OCI-LY3 (cell line): ENCODE results near the gene KRT36.

Source experiments
- CTCF ChIP-seq: fragments of 200-600, 300-600 bp; sonication (generic); IDR thresholded peaks from 2 replicates; pipeline ENCODE4 v1.5.1; 2014; ENCODE audit warnings: antibody characterized with exemption, low read length, low read depth
- EZH2phosphoT487 ChIP-seq: fragments of 200-600 bp; shearing (Covaris generic); IDR thresholded peaks from 2 replicates; pipeline ENCODE4 v1.6.1; 2018; ENCODE audit warnings: antibody characterized with exemption, mixed run types, low read depth

GRCh38 chr17:41512546-41513167, 22.9 kb upstream of the KRT36 start:
- TF ChIP-seq CTCF, result no peak
- no peak for TF ChIP-seq EZH2phosphoT487
